SK-N-SH treated with all-trans-retinoic acid at 6 μM for 48 hours (cell line): ENCODE measurements around the gene ABHD10.

Experiments
- ATAC-seq: fragments of 200-7000 bp; cut with Tn5 transposase; 3 replicates; pipeline ENCODE4 v1.9.1; 2020; ENCODE audit warnings: mild to moderate bottlenecking, moderate library complexity
- ARNTL ChIP-seq: fragments of 450-650 bp; formaldehyde crosslinking; IDR thresholded peaks from 2 replicates; pipeline ENCODE4 v1.5.0; 2020; ENCODE audit warnings: low read depth, mild to moderate bottlenecking, moderate library complexity, borderline replicate concordance
- BACH2 ChIP-seq: fragments of 250-450 bp; sonication (Bioruptor Pico); IDR thresholded peaks from 2 replicates; pipeline ENCODE4 v1.9.0; 2021; ENCODE audit warnings: mild to moderate bottlenecking, borderline replicate concordance
- CREB5 ChIP-seq: fragments of 250-450 bp; sonication (Bioruptor Pico); IDR thresholded peaks from 2 replicates; pipeline ENCODE4 v1.5.1; 2020; ENCODE audit warnings: low read depth, mild to moderate bottlenecking, moderate library complexity
- CSDC2 ChIP-seq: fragments of 250-450 bp; sonication (Bioruptor Pico); IDR thresholded peaks from 2 replicates; pipeline ENCODE4 v1.5.0; 2020; ENCODE audit warnings: mild to moderate bottlenecking, moderate library complexity
- CSRNP3 ChIP-seq: fragments of 250-450 bp; sonication (Bioruptor Pico); IDR thresholded peaks from 2 replicates; pipeline ENCODE4 v1.5.1; 2021; ENCODE audit warnings: mild to moderate bottlenecking, moderate library complexity
- ESRRG ChIP-seq: fragments of 250-450 bp; sonication (Bioruptor Pico); IDR thresholded peaks from 2 replicates; pipeline ENCODE4 v1.6.1; 2021; ENCODE audit warnings: mild to moderate bottlenecking
- GLIS3 ChIP-seq: fragments of 250-450 bp; sonication (Bioruptor Pico); IDR thresholded peaks from 2 replicates; pipeline ENCODE4 v1.5.0; 2020; ENCODE audit warnings: mild to moderate bottlenecking, moderate library complexity
- ISL1 ChIP-seq: fragments of 250-450 bp; sonication (Bioruptor Pico); IDR thresholded peaks from 2 replicates; pipeline ENCODE4 v2.1.2; 2022; ENCODE audit warnings: mild to moderate bottlenecking, moderate library complexity
- PATZ1 ChIP-seq: fragments of 250-450 bp; sonication (Bioruptor Pico); IDR thresholded peaks from 2 replicates; pipeline ENCODE4 v1.8.0; 2020; ENCODE audit warnings: mild to moderate bottlenecking, moderate library complexity, borderline replicate concordance
- POU6F1 ChIP-seq: fragments of 250-450 bp; sonication (Bioruptor Pico); IDR thresholded peaks from 2 replicates; pipeline ENCODE4 v1.8.0; 2021; ENCODE audit warnings: low read depth, mild to moderate bottlenecking, moderate library complexity, borderline replicate concordance
- PPARA ChIP-seq: fragments of 250-450 bp; sonication (Bioruptor Pico); IDR thresholded peaks from 2 replicates; pipeline ENCODE4 v1.5.0; 2020; ENCODE audit warnings: mild to moderate bottlenecking, borderline replicate concordance
- RARB ChIP-seq: fragments of 250-450 bp; sonication (Bioruptor Pico); IDR thresholded peaks from 2 replicates; pipeline ENCODE4 v1.8.0; 2021; ENCODE audit warnings: mild to moderate bottlenecking, moderate library complexity
- SNAI2 ChIP-seq: fragments of 250-450 bp; sonication (Bioruptor Pico); IDR thresholded peaks from 2 replicates; pipeline ENCODE4 v1.5.0; 2020; ENCODE audit warnings: mild to moderate bottlenecking, moderate library complexity
- TCF4 ChIP-seq: fragments of 250-450 bp; sonication (Bioruptor Pico); IDR thresholded peaks from 2 replicates; pipeline ENCODE4 v1.8.0; 2021; ENCODE audit warnings: mild to moderate bottlenecking, moderate library complexity, borderline replicate concordance
- TOX ChIP-seq: fragments of 250-450 bp; sonication (Bioruptor Pico); IDR thresholded peaks from 2 replicates; pipeline ENCODE4 v1.8.0; 2021; ENCODE audit warnings: mild to moderate bottlenecking, moderate library complexity, borderline replicate concordance
- TSHZ2 ChIP-seq: fragments of 250-450 bp; sonication (Bioruptor Pico); IDR thresholded peaks from 2 replicates; pipeline ENCODE4 v1.5.0; 2020; ENCODE audit warnings: mild to moderate bottlenecking, moderate library complexity
- ZC3H10 ChIP-seq: fragments of 250-450 bp; sonication (Bioruptor Pico); IDR thresholded peaks from 2 replicates; pipeline ENCODE4 v1.5.1; 2021; ENCODE audit warnings: mild to moderate bottlenecking, moderate library complexity
- ZFP3 ChIP-seq: fragments of 250-450 bp; sonication (Bioruptor Pico); IDR thresholded peaks from 2 replicates; pipeline ENCODE4 v1.5.0; 2020; ENCODE audit warnings: mild to moderate bottlenecking, moderate library complexity
- ZFP30 ChIP-seq: fragments of 450-650 bp; formaldehyde crosslinking; IDR thresholded peaks from 2 replicates; pipeline ENCODE4 v1.5.0; 2022; ENCODE audit warnings: mild to moderate bottlenecking, moderate library complexity
- ZNF565 ChIP-seq: fragments of 450-650 bp; formaldehyde crosslinking; conservative IDR thresholded peaks from 2 replicates; pipeline ENCODE4 v1.5.0; 2020; ENCODE audit warnings: low read depth, mild to moderate bottlenecking, moderate library complexity
- ZNF70 ChIP-seq: fragments of 450-650 bp; formaldehyde crosslinking; IDR thresholded peaks from 2 replicates; pipeline ENCODE4 v1.5.0; 2020; ENCODE audit warnings: mild to moderate bottlenecking, moderate library complexity
- ZNF8 ChIP-seq: fragments of 450-650 bp; formaldehyde crosslinking; IDR thresholded peaks from 2 replicates; pipeline ENCODE4 v1.5.0; 2020; ENCODE audit warnings: mild to moderate bottlenecking, moderate library complexity

Gene ABHD10

GRCh38 chr3:112027826-112028225 lies 49.0 kb downstream of the ABHD10 start (continued):
- TF ChIP-seq ZC3H10 (CRISPR knock-in tag): no peak
- no peak for TF ChIP-seq RARB (CRISPR knock-in tag)
- no peak for TF ChIP-seq BACH2
- TF ChIP-seq, all 23 proteins: peak for 0

GRCh38 chr3:112030901-112031300 lies 52.1 kb downstream of the ABHD10 start:
- no peak for ATAC-seq
- TF ChIP-seq ZNF8 (CRISPR knock-in tag) (no peak), ZFP3 (CRISPR knock-in tag) (no peak), POU6F1 (CRISPR knock-in tag) (no peak)

- no peak for ATAC-seq
- TF ChIP-seq TOX (no peak), CSRNP3 (no peak), ISL1 (no peak), POU6F1 (CRISPR knock-in tag) (no peak), PPARA (CRISPR knock-in tag) (no peak), ZFP3 (CRISPR knock-in tag) (no peak), ZFP30 (CRISPR knock-in tag) (no peak), CREB5 (CRISPR knock-in tag) (no peak), SNAI2 (CRISPR knock-in tag) (no peak), ARNTL (CRISPR knock-in tag) (no peak), ZNF8 (CRISPR knock-in tag) (no peak), ESRRG (CRISPR knock-in tag) (no peak), GLIS3 (CRISPR knock-in tag) (no peak), ZNF70 (CRISPR knock-in tag) (no peak), CSDC2 (CRISPR knock-in tag) (no peak), TCF4 (CRISPR knock-in tag) (no peak), PATZ1 (no peak), ZC3H10 (CRISPR knock-in tag) (no peak), ZNF565 (CRISPR knock-in tag) (no peak), TSHZ2 (CRISPR knock-in tag) (no peak)
Measured at GRCh38 chr3:112032098-112032731, 53.4 kb downstream of the ABHD10 start.
